ENCODE data around the gene CAMK1. TPM values are rescaled to one million over a fixed set of nuclear protein-coding genes. Genes with fewer than 3 reads are reported as not detected.

CAMK1 gene
- total and polyA plus RNA-seq, 2 donors (not counting 1 experiment from before 2014, with no cell fraction given), result 27.7 to 64.2 TPM

DNA sequence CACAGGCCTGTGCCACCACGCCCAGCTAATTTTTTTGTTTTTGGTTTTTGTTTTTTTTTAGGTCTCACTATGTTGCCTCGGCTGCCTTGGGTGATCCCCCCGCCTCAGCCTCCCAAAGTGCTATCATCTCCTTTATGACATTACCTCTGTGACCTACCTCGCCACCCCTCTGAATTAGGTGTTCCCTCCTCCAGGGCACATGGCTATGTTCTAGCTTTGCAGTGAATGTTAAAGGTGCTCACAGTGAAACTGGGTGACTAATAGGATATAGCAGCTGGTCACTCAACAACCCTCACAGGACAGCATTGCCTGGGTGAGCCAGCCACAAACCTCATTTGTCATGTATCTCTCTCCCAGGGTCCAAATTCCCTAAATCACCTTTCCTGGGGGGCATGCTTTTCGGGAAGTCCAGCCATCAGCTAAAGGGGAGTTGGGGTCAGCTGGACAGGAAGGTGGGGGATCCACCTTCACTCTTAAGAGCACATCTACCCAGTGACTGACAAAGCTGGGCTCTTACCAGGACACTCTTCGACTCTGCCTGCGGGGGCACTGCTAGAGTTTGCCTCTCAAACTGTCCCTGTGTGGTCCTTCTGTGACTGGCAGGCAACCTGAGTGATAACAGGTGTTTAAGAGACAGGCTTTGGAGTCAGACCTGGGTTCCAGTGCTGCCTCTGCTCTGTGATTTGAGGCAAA is 38.7 kb upstream of the CAMK1 start:
- no peaks in the 10 kb centered on the region for H3K79me2 ChIP-seq (ENCODE audit: control insufficient read depth, insufficient read depth, low read length)
- H2AFZ ChIP-seq (ENCODE audit: low read length), result no peak overlapping the region
- no peak overlapping the region for H3K9ac ChIP-seq (ENCODE audit: insufficient read depth, low read length)
- peaks cover 26% of the 10 kb centered on the region for H3K36me3 ChIP-seq (ENCODE audit: control insufficient read depth, insufficient read depth, low read length)
- H3K27ac ChIP-seq (ENCODE audit: insufficient read depth, low read length), result peak overlapping the region; percentile 85
- no peaks in the 10 kb centered on the region for H4K20me1 ChIP-seq (ENCODE audit: control insufficient read depth, extremely low read depth, insufficient read depth, low read length)
- H3K4me2 ChIP-seq (ENCODE audit: extremely low read depth, insufficient read depth, low read length), result no peak overlapping the region
- DNase-seq (ENCODE audit: low read depth in 2 of 2), result peak; percentile 17 to 22
- H3K9me3 ChIP-seq (ENCODE audit: control insufficient read depth, insufficient read depth, low read depth, low read length), result no peaks in the 10 kb centered on the region
- TF ChIP-seq EZH2 (IDR thresholded peaks at IDR 0.05; ENCODE audit: low read length, missing control alignments), result no peak
- TF ChIP-seq, protein P1, sequence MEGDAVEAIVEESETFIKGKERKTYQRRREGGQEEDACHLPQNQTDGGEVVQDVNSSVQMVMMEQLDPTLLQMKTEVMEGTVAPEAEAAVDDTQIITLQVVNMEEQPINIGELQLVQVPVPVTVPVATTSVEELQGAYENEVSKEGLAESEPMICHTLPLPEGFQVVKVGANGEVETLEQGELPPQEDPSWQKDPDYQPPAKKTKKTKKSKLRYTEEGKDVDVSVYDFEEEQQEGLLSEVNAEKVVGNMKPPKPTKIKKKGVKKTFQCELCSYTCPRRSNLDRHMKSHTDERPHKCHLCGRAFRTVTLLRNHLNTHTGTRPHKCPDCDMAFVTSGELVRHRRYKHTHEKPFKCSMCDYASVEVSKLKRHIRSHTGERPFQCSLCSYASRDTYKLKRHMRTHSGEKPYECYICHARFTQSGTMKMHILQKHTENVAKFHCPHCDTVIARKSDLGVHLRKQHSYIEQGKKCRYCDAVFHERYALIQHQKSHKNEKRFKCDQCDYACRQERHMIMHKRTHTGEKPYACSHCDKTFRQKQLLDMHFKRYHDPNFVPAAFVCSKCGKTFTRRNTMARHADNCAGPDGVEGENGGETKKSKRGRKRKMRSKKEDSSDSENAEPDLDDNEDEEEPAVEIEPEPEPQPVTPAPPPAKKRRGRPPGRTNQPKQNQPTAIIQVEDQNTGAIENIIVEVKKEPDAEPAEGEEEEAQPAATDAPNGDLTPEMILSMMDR (conservative IDR thresholded peaks at IDR 0.05 in 1 of 2, IDR thresholded peaks at IDR 0.05 in 1 of 2; ENCODE audit: low read depth in 1 of 2, low read length in 2 of 2), result peak; percentile 25 to 36
- H3K4me1 ChIP-seq (ENCODE audit: control insufficient read depth, extremely low read depth, insufficient read depth, low read length), result peaks cover 3% of the 10 kb centered on the region
- H3K4me3 ChIP-seq (replicated peaks in 1 of 4; ENCODE audit: control extremely low read depth in 1 of 4, insufficient read depth in 1 of 4, low read depth in 3 of 4, low read length in 4 of 4), result no peak overlapping the region
- H3K27me3 ChIP-seq (ENCODE audit: control insufficient read depth, insufficient read depth, low read length), result no peaks in the 10 kb centered on the region

GRCh38 chr3:9807981-9808344 is 38.2 kb upstream of the CAMK1 start:
- DNase-seq (ENCODE audit: low read depth in 2 of 2), result no peak
- no peak for TF ChIP-seq EZH2 (IDR thresholded peaks at IDR 0.05; ENCODE audit: low read length, missing control alignments)
- TF ChIP-seq, protein P1 (conservative IDR thresholded peaks at IDR 0.05 in 1 of 2, IDR thresholded peaks at IDR 0.05 in 1 of 2; ENCODE audit: low read depth in 1 of 2, low read length in 2 of 2), result no peak
- peaks cover 26% of the 10 kb centered on the region for H3K36me3 ChIP-seq (ENCODE audit: control insufficient read depth, insufficient read depth, low read length)
- H3K9me3 ChIP-seq (ENCODE audit: control insufficient read depth, insufficient read depth, low read depth, low read length), result no peaks in the 10 kb centered on the region
- H4K20me1 ChIP-seq (ENCODE audit: control insufficient read depth, extremely low read depth, insufficient read depth, low read length), result no peaks in the 10 kb centered on the region
- peaks cover 3% of the 10 kb centered on the region for H3K4me1 ChIP-seq (ENCODE audit: control insufficient read depth, extremely low read depth, insufficient read depth, low read length)
- no peak overlapping the region for H3K4me2 ChIP-seq (ENCODE audit: extremely low read depth, insufficient read depth, low read length)
- H3K79me2 ChIP-seq (ENCODE audit: control insufficient read depth, insufficient read depth, low read length), result no peaks in the 10 kb centered on the region
- H2AFZ ChIP-seq (ENCODE audit: low read length), result no peak overlapping the region
- H3K4me3 ChIP-seq (replicated peaks in 1 of 4; ENCODE audit: control extremely low read depth in 1 of 4, insufficient read depth in 1 of 4, low read depth in 3 of 4, low read length in 4 of 4), result no peak overlapping the region
- no peaks in the 10 kb centered on the region for H3K27me3 ChIP-seq (ENCODE audit: control insufficient read depth, insufficient read depth, low read length)
- H3K9ac ChIP-seq (ENCODE audit: insufficient read depth, low read length), result no peak overlapping the region
- no peak overlapping the region for H3K27ac ChIP-seq (ENCODE audit: insufficient read depth, low read length)

DNA sequence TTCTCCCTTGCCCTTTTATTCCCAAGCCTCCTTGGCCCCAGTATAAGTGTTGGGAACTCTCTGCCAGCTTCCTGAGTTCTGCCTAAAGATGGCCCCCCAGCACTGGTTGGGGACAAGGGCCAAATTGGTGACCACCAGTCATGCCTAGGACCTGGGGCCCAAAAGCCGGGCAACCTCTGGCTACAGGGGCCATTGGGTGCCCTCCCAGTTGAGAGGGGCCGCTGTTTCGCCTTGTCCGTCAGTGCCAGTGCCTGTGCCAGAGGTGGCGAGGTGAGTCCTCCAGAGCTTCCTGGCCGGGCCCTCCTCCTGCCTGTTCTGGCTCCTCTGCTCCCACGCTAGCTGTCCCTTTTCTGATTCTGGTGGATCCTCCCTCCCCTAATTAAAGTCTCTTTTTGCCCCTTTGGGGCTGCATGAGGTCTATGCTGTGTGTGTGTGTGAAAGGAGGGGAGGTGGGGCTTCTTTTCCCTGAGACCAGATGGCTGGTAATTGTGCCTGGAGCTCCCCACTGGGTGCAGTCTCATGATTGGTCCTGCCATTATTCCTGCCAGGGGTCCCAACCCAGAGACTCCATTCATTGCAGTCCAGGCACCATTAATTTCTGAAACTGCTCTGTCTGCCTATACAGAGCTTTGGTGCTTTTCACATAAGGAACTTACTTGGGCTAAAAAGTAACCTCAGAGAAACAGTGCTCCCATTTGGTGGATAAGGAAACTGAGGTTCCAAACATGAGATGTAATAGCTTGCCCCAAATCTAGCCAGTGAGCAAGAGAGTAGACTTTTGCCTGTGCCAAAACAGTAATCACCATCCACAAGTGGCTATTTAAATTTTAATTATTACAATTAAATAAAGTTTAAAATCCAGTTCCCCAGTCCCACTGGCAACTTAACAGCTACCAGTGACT is 37.2 kb upstream of the CAMK1 start:
- H3K27me3 ChIP-seq (ENCODE audit: control insufficient read depth, insufficient read depth, low read length), result no peaks in the 10 kb centered on the region
- H2AFZ ChIP-seq (ENCODE audit: low read length), result no peak overlapping the region
- no peaks in the 10 kb centered on the region for H3K9me3 ChIP-seq (ENCODE audit: control insufficient read depth, insufficient read depth, low read depth, low read length)
- peaks cover 26% of the 10 kb centered on the region for H3K36me3 ChIP-seq (ENCODE audit: control insufficient read depth, insufficient read depth, low read length)
- no peak overlapping the region for H3K4me3 ChIP-seq (replicated peaks in 1 of 4; ENCODE audit: control extremely low read depth in 1 of 4, insufficient read depth in 1 of 4, low read depth in 3 of 4, low read length in 4 of 4)
- H3K79me2 ChIP-seq (ENCODE audit: control insufficient read depth, insufficient read depth, low read length), result no peaks in the 10 kb centered on the region
- no peak for TF ChIP-seq EZH2 (IDR thresholded peaks at IDR 0.05; ENCODE audit: low read length, missing control alignments)
- TF ChIP-seq, protein P1 (conservative IDR thresholded peaks at IDR 0.05 in 1 of 2, IDR thresholded peaks at IDR 0.05 in 1 of 2; ENCODE audit: low read depth in 1 of 2, low read length in 2 of 2), result no peak
- H4K20me1 ChIP-seq (ENCODE audit: control insufficient read depth, extremely low read depth, insufficient read depth, low read length), result no peaks in the 10 kb centered on the region
- no peak for DNase-seq (ENCODE audit: low read depth in 2 of 2)
- H3K4me2 ChIP-seq (ENCODE audit: extremely low read depth, insufficient read depth, low read length), result no peak overlapping the region
- H3K9ac ChIP-seq (ENCODE audit: insufficient read depth, low read length), result no peak overlapping the region
- H3K27ac ChIP-seq (ENCODE audit: insufficient read depth, low read length), result no peak overlapping the region
- peaks cover 3% of the 10 kb centered on the region for H3K4me1 ChIP-seq (ENCODE audit: control insufficient read depth, extremely low read depth, insufficient read depth, low read length)
